A673 (cell line): Measurements from ENCODE around the gene CACNA2D4. TPM values are rescaled to one million over a fixed set of nuclear protein-coding genes. Genes with fewer than 3 reads are reported as not detected.

ENCODE experiments used
- BruUV-seq: library from RNA; stranded (reverse); fragments of 400-500 nt; replicated peaks from 2 replicates; lab custom pipeline; 2021; lab: Mats Ljungman, UMichigan
- CTCF ChIA-PET: fragments of 300-600 bp; sonication (Branson Sonifier 250); formaldehyde crosslinking; loops from one replicate; lab custom pipeline; 2022; ENCODE audit warnings: antibody characterized with exemption; lab: Charles Lee
- POLR2A ChIA-PET: fragments of 300-600 bp; sonication (Branson Sonifier 250); formaldehyde crosslinking; loops from one replicate; lab custom pipeline; 2022; ENCODE audit warnings: antibody characterized with exemption; ENCODE audit not compliant: low non-redundant PET; lab: Charles Lee
- DNase-seq: peaks from one replicate; pipeline ENCODE4 v3.0.0-alpha.2; 2015; ENCODE audit warnings: low spot score
- H3K27ac ChIP-seq: fragments of 200-600 bp; sonication (generic); 2 replicates; pipeline ENCODE4 v1.5.1; 2016; ENCODE audit warnings: mixed run types, low read depth, mild to moderate bottlenecking, mixed read lengths, antibody characterized with exemption, low read length; ENCODE audit not compliant: poor library complexity, severe bottlenecking
- H3K27me3 ChIP-seq: fragments of 200-600 bp; sonication (generic); replicated peaks from 2 replicates; pipeline ENCODE4 v1.6.1; 2017; ENCODE audit warnings: mixed run types, low read depth, mild to moderate bottlenecking, mixed read lengths, antibody characterized with exemption, low read length; ENCODE audit not compliant: insufficient read depth, poor library complexity
- H3K36me3 ChIP-seq: fragments of 200-600 bp; sonication (generic); 2 replicates; pipeline ENCODE4 v1.6.1; 2016; ENCODE audit warnings: mixed run types, mild to moderate bottlenecking, mixed read lengths, antibody characterized with exemption, low read length; ENCODE audit not compliant: insufficient read depth, poor library complexity, severe bottlenecking
- H3K4me1 ChIP-seq: fragments of 200-600 bp; sonication (generic); 2 replicates; pipeline ENCODE4 v1.6.1; 2017; ENCODE audit warnings: mixed run types, mild to moderate bottlenecking, mixed read lengths, antibody characterized with exemption, low read length; ENCODE audit not compliant: insufficient read depth, poor library complexity, severe bottlenecking
- H3K4me3 ChIP-seq: fragments of 200-600 bp; sonication (generic); 2 replicates; pipeline ENCODE4 v1.5.1; 2016; ENCODE audit warnings: low read depth, mixed run types, mild to moderate bottlenecking, mixed read lengths, low read length; ENCODE audit not compliant: poor library complexity, severe bottlenecking
- H3K9me3 ChIP-seq: fragments of 200-600 bp; sonication (generic); 2 replicates; pipeline ENCODE4 v1.6.1; 2016; ENCODE audit warnings: mixed run types, low read depth, mild to moderate bottlenecking, mixed read lengths, antibody characterized with exemption, low read length; ENCODE audit not compliant: poor library complexity, severe bottlenecking
- EZH2 ChIP-seq: fragments of 200-600 bp; sonication (generic); IDR thresholded peaks from 2 replicates; pipeline ENCODE4 v1.6.1; 2017; ENCODE audit warnings: borderline replicate concordance, low read depth, mild to moderate bottlenecking, mixed read lengths, antibody characterized with exemption, low read length; ENCODE audit not compliant: poor library complexity, severe bottlenecking
- intact Hi-C: fragments of 100-400 bp; cut with micrococcal nuclease; formaldehyde crosslinking; loops from one replicate; pipeline ENCODE4 v1.10.0; 2022; ENCODE audit not compliant: unreplicated experiment
- total RNA-seq: library from RNA; stranded (reverse); gene quantifications from 2 replicates; pipeline ENCODE4 v1.2.3, GENCODE V29; 2021
- TF ChIP-seq, protein P1 (sequence below): fragments of 300-800, 200-600 bp; sonication (generic); conservative IDR thresholded peaks from 2 replicates; pipeline ENCODE4 v1.5.1; 2017; ENCODE audit warnings: low read depth, mild to moderate bottlenecking, antibody characterized with exemption, low read length, moderate library complexity, mixed read lengths

Gene CACNA2D4
- total RNA-seq, 1 experiment from 2014 or later = 0.41 TPM

DNA sequence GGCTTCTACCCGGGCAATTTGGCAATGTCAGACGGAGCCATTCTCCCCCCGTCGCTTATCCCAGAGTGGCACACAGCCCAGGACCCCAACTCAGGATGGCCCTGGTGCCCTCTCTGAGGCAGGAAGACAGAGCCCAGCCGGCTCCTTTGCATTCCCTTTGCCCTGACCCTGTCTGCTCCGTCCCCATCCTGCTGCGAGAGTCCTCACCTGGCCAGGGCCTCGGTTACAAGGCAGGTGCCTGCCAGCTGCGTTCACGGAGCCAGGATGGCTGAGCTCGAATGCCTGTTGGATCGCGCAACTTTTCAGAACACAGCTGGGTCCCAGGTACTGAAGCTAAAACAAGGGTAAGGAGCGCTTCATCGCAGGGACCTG, 79.5 kb downstream of the CACNA2D4 start:
- Histone ChIP-seq H3K27me3 (no peaks in the 10 kb centered on the region), H3K27ac (no peak overlapping the region), H3K36me3 (no peaks in the 10 kb centered on the region), H3K9me3 (no peaks in the 10 kb centered on the region), H3K4me1 (peaks cover 36% of the 10 kb centered on the region), H3K4me3 (no peak overlapping the region)
- CTCF ChIA-PET = no interaction called here
- BruUV-seq = no TSS peak
- no peak for DNase-seq
- intact Hi-C loops = no loop called here
- no peak for TF ChIP-seq EZH2
- TF ChIP-seq, protein P1, sequence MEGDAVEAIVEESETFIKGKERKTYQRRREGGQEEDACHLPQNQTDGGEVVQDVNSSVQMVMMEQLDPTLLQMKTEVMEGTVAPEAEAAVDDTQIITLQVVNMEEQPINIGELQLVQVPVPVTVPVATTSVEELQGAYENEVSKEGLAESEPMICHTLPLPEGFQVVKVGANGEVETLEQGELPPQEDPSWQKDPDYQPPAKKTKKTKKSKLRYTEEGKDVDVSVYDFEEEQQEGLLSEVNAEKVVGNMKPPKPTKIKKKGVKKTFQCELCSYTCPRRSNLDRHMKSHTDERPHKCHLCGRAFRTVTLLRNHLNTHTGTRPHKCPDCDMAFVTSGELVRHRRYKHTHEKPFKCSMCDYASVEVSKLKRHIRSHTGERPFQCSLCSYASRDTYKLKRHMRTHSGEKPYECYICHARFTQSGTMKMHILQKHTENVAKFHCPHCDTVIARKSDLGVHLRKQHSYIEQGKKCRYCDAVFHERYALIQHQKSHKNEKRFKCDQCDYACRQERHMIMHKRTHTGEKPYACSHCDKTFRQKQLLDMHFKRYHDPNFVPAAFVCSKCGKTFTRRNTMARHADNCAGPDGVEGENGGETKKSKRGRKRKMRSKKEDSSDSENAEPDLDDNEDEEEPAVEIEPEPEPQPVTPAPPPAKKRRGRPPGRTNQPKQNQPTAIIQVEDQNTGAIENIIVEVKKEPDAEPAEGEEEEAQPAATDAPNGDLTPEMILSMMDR = no peak
- POLR2A ChIA-PET = no interaction called here

DNA sequence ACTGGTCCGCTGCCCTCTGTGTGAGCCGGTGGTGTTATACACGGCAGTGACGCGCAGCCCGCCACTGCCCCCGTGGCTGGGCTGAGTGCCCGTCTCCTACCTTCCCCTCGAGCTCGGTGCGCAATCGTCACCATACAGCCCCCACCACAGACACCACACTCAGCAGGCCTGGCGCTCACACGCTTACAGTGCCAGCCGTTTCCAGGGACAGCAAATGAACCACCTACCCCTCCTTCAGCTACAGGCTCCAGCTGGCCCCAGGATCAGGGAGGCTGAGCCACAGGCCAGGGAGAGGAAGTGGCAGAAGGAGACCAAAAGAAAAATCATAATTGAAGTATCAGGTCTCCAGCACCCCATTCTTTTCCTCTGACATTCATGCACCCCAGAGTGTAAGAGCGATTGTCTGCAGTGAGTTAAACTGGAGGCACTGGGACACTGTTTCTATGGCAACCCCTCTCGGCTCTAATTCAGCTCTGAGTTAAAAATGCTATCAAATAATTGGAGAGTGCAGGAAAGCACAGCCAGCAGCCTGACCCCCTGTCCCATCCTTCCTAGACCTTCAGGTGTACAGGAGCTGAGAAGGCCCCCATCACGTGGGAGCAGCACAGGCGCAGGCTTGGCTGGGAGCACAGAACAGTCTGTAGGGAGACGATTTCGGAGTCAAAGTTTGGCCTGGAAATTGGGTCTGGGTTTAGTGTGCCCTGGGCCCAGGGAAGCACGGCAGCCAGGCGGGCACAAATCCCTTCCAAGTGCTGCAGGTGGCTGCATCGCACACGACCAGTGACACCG, 80.1 kb downstream of the CACNA2D4 start:
- Histone ChIP-seq H3K4me1 (peaks cover 30% of the 10 kb centered on the region), H3K4me3 (no peak overlapping the region), H3K36me3 (no peaks in the 10 kb centered on the region), H3K27ac (no peak overlapping the region), H3K9me3 (no peaks in the 10 kb centered on the region), H3K27me3 (no peaks in the 10 kb centered on the region)
- DNase-seq = no peak
- TF ChIP-seq EZH2 = no peak
- TF ChIP-seq, protein P1 = no peak
- ChIA-PET CTCF (no interaction called here), POLR2A (no interaction called here)
- intact Hi-C loops = no loop called here
- no TSS peak for BruUV-seq

- intact Hi-C loops = no loop called here
- Histone ChIP-seq H3K4me3 (no peak overlapping the region), H3K36me3 (no peaks in the 10 kb centered on the region), H3K27me3 (no peaks in the 10 kb centered on the region), H3K27ac (no peak overlapping the region), H3K9me3 (no peaks in the 10 kb centered on the region), H3K4me1 (peaks cover 23% of the 10 kb centered on the region)
- DNase-seq = no peak
- ChIA-PET POLR2A (no interaction called here), CTCF (no interaction called here)
- no TSS peak for BruUV-seq
- no peak for TF ChIP-seq EZH2
- TF ChIP-seq, protein P1 = no peak
Measured at GRCh38 chr12:1837541-1838204, 80.8 kb downstream of the CACNA2D4 start.
